RPMI7951 (cell line): Measurements from ENCODE around the gene PRSS37. TPM values are rescaled to one million over a fixed set of nuclear protein-coding genes. Genes with fewer than 3 reads are reported as not detected.

Experiments used
- DNase-seq: peaks from one replicate; pipeline ENCODE4 v3.0.0-alpha.2; 2012; ENCODE audit warnings: low read depth
- total RNA-seq: library from RNA; depleted of rRNA; stranded (reverse); fragments of >200 nt; shearing (Covaris generic); gene quantifications from 2 replicates; pipeline ENCODE4 v1.2.3, GENCODE V29; 2014; rRNA removed

The PRSS37 gene
- total RNA-seq, 1 experiment from 2014 or later: not detected

DNA sequence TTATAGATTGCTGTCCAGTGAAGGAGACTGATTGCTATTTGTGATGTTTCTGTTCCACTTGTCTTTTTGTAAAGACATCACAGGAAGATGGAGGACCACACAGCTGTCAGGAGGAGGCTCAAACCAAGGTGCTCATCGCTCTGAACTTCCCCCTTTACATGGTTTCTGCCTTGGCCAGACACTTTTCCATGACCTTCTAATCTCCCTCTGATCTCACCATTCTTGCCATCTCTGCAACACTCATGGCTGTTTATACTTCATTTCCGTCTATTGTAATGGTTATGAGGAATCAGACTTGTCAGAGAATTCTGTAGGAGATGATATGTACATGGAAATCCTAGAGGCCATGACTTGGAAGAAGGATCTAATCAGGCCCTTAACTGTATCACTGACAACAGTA, 53.0 kb downstream of the PRSS37 start:
- no peak for DNase-seq

Other genes with a start within 250 kb of the PRSS37 start
- 3.6 and 4.0 TPM in 2 replicates for gene DENND11, start 139.3 kb downstream of the PRSS37 start, total RNA-seq
- not detected in 2 replicates for gene WEE2, start 133.1 kb downstream of the PRSS37 start, total RNA-seq
- 318 and 328 TPM in 2 replicates for gene SSBP1, start 103.1 kb downstream of the PRSS37 start, total RNA-seq
- 0.12 TPM in 1 of 2 replicates, not detected in the other for gene TAS2R3, start 77.4 kb downstream of the PRSS37 start, total RNA-seq
- gene TAS2R4, start 64.8 kb downstream of the PRSS37 start, total RNA-seq: 0.10 and 0.12 TPM in 2 replicates
- not detected in 2 replicates for gene TAS2R5, start 51.3 kb downstream of the PRSS37 start, total RNA-seq
- not detected in 2 replicates for gene OR9A4, start 74.9 kb upstream of the PRSS37 start, total RNA-seq
- gene CLEC5A, start 105.5 kb upstream of the PRSS37 start, total RNA-seq: not detected in 2 replicates
- not detected in 2 replicates for gene TAS2R38, start 132.3 kb upstream of the PRSS37 start, total RNA-seq
- 0.68 and 0.72 TPM in 2 replicates for gene MGAM, start 154.4 kb upstream of the PRSS37 start, total RNA-seq